Naive thymus-derived CD4-positive, alpha-beta T cell (primary cell): ENCODE measurements around the gene ZNF526. TPM values are rescaled to one million over a fixed set of nuclear protein-coding genes. Genes with fewer than 3 reads are reported as not detected.
"Not testable (repeated sequence)": the region's sequence is repeated elsewhere in the genome, so short reads cannot be mapped to it uniquely, and the experiment has no call there.

ENCODE experiments used
- ATAC-seq: fragments of 150-1000 bp; cut with Tn5 transposase; 2 replicates; pipeline ENCODE4 v1.10.0; 2021; ENCODE audit warnings: mild to moderate bottlenecking, moderate library complexity
- CTCF ChIA-PET: fragments of 350-600 bp; sonication (Branson Sonifier 250); formaldehyde crosslinking; loops from one replicate; lab custom pipeline; 2021; ENCODE audit warnings: antibody characterized with exemption; lab: Charles Lee
- POLR2A ChIA-PET: fragments of 350-600 bp; sonication (Branson Sonifier 250); formaldehyde crosslinking; loops from one replicate; lab custom pipeline; 2021; ENCODE audit warnings: antibody characterized with exemption, inconsistent platforms; lab: Charles Lee
- DNase-seq, 9 donors: peaks; one replicate each; pipeline versions ENCODE4 v3.0.0 to v3.0.0-alpha.2; 2020 to 2022; ENCODE audit warnings: mixed read lengths in 1 of 9
- H3K27ac ChIP-seq: one replicate; pipeline ENCODE4 v1.7.0; 2013; ENCODE audit warnings: mild to moderate bottlenecking, low read depth, low read length, moderate library complexity
- H3K27me3 ChIP-seq, 2 donors: one replicate each; pipeline ENCODE4 v1.7.0; 2013; ENCODE audit warnings: low read length in 2 of 2, mild to moderate bottlenecking in 2 of 2, moderate library complexity in 2 of 2; ENCODE audit not compliant: control insufficient read depth in 2 of 2, insufficient read depth in 2 of 2
- H3K36me3 ChIP-seq, 3 experiments: 1 replicate in 2 of 3; 2 replicates in 1 of 3; pipeline ENCODE4 v1.7.0; 2013; ENCODE audit warnings: low read length in 3 of 3, mild to moderate bottlenecking in 3 of 3, moderate library complexity in 1 of 3; ENCODE audit not compliant: insufficient read depth in 3 of 3, control insufficient read depth in 2 of 3
- H3K4me1 ChIP-seq, 2 donors: one replicate each; pipeline ENCODE4 v1.7.0; 2013; ENCODE audit warnings: low read length in 2 of 2, mild to moderate bottlenecking in 2 of 2, moderate library complexity in 1 of 2; ENCODE audit not compliant: control insufficient read depth in 2 of 2, insufficient read depth in 2 of 2
- H3K4me3 ChIP-seq: 2 replicates; pipeline ENCODE4 v1.7.0; 2013; ENCODE audit warnings: mild to moderate bottlenecking, low read length
- H3K9me3 ChIP-seq, 3 experiments: 1 replicate in 2 of 3; 2 replicates in 1 of 3; pipeline ENCODE4 v1.7.0; 2013; ENCODE audit warnings: low read length in 3 of 3; ENCODE audit not compliant: control insufficient read depth in 2 of 3
- H3K27ac Mint-ChIP-seq, 9 donors: one replicate each; pipeline ENCODE4 v1.8.0; 2020 to 2022; ENCODE audit warnings: mixed read lengths in 9 of 9, mild to moderate bottlenecking in 8 of 9, moderate library complexity in 5 of 9, inconsistent platforms in 2 of 9
- H3K27me3 Mint-ChIP-seq, 5 donors: one replicate each; pipeline ENCODE4 v1.8.0; 2021 to 2022; ENCODE audit warnings: mixed read lengths in 5 of 5, mild to moderate bottlenecking in 1 of 5
- H3K36me3 Mint-ChIP-seq, 5 donors: one replicate each; pipeline ENCODE4 v1.8.0; 2020 to 2022; ENCODE audit warnings: mixed read lengths in 5 of 5, mild to moderate bottlenecking in 3 of 5, inconsistent platforms in 1 of 5
- H3K4me1 Mint-ChIP-seq, 7 donors: one replicate each; pipeline ENCODE4 v1.8.0; 2020 to 2022; ENCODE audit warnings: mixed read lengths in 7 of 7, mild to moderate bottlenecking in 3 of 7, inconsistent platforms in 1 of 7
- H3K4me3 Mint-ChIP-seq, 10 donors: one replicate each; pipeline ENCODE4 v1.8.0; 2020 to 2022; ENCODE audit warnings: mild to moderate bottlenecking in 10 of 10, mixed read lengths in 10 of 10, moderate library complexity in 6 of 10, inconsistent platforms in 2 of 10
- H3K9me3 Mint-ChIP-seq, 11 donors: one replicate each; pipeline ENCODE4 v1.8.0; 2020 to 2022; ENCODE audit warnings: mixed read lengths in 11 of 11, mild to moderate bottlenecking in 4 of 11, inconsistent platforms in 1 of 11, moderate library complexity in 1 of 11
- intact Hi-C, 2 donors: fragments of 100-400 bp; cut with micrococcal nuclease; formaldehyde crosslinking; loops; one replicate each; pipeline ENCODE4 v1.15.1; 2023
- polyA plus RNA-seq, 2 donors: library from polyadenylated mRNA; unstranded; fragments of 300-500 nt; fragmentation: Illumina TruSeq; gene quantifications; one replicate each; pipeline ENCODE4 v1.2.3, GENCODE V29; 2021
- total RNA-seq, 6 experiments: library from RNA in 5 of 6; stranded (reverse) in 5 of 6; gene quantifications; 1 replicate in 5 of 6; 2 replicates in 1 of 6; pipeline ENCODE4 v1.2.3 and lab custom pipeline; 2021 to 2026

ZNF526 gene
- total and polyA plus RNA-seq, 7 experiments from 2014 or later, result 4.0 to 25.2 (median 11.8) TPM

- ATAC-seq, DNase-seq, H3K36me3 ChIP-seq, H3K27me3 ChIP-seq, H3K9me3 Mint-ChIP-seq, H3K4me3 ChIP-seq, H3K9me3 ChIP-seq, H3K27me3 Mint-ChIP-seq, H3K36me3 Mint-ChIP-seq: not testable (repeated sequence)
- Histone ChIP-seq H3K4me1 (peaks cover 23 to 29% of the 10 kb centered on the region in 2 donors), H3K27ac (peak overlapping the region; percentile 95)
- Mint-ChIP-seq H3K27ac (peak overlapping the region in 3 of 9 donors; percentile 14 to 75 (median 54)), H3K4me1 (peaks cover 8 to 30% (median 23%) of the 10 kb centered on the region in 7 donors), H3K4me3 (peak overlapping the region in 3 of 10 donors; percentile 7 to 45 (median 39))
- intact Hi-C loops, result loop anchor here in 1 of 2 donors (5.0 kb wide), 1 partner anchor 1005 kb away; the partner anchor contains the start of gene HNRNPUL1
- CTCF ChIA-PET, result interaction anchor here (0.6 to 0.7 kb wide), 3 partner anchors 24 to 183 kb away, joined by 3 to 5 read pairs (median 5); no protein-coding TSS in a partner anchor
- POLR2A ChIA-PET, result interaction anchor here (1.0 to 1.7 kb wide), 4 partner anchors 11 to 24 kb away, joined by 4 to 9 read pairs (median 6); partner anchors contain the start of gene GSK3A
Observed at GRCh38 chr19:42266928-42267603, 47.0 kb downstream of the ZNF526 start.

GRCh38 chr19:42267644-42268141 lies 47.6 kb downstream of the ZNF526 start:
- intact Hi-C loops, result loop anchor here (1.0 to 5.0 kb wide), 13 partner anchors 12 to 1823 kb away; partner anchors contain the start of genes ERF (in 2 of the 2), PAFAH1B3 (in 2 of the 2), PRR19 (in 2 of the 2) and DEDD2 (in 1 of the 2)
- Histone ChIP-seq H3K4me3 (peak overlapping the region; percentile 85), H3K27ac (peak overlapping the region; percentile 95), H3K4me1 (peaks cover 23 to 29% of the 10 kb centered on the region in 2 donors), H3K27me3 (no peaks in the 10 kb centered on the region), H3K36me3 (peaks cover 0 to 8% (median 0%) of the 10 kb centered on the region in 3 experiments), H3K9me3 (no peaks in the 10 kb centered on the region)
- H3K27me3 Mint-ChIP-seq, result no peaks in the 10 kb centered on the region
- H3K4me3 Mint-ChIP-seq, result no peak overlapping the region
- POLR2A ChIA-PET, result interaction anchor here (0.6 to 1.4 kb wide), 4 partner anchors 9 to 23 kb away, joined by 4 to 9 read pairs (median 6); no protein-coding TSS in a partner anchor
- peaks cover 8 to 30% (median 23%) of the 10 kb centered on the region in 7 donors for H3K4me1 Mint-ChIP-seq
- no peaks in the 10 kb centered on the region for H3K9me3 Mint-ChIP-seq
- no peak for DNase-seq
- H3K27ac Mint-ChIP-seq, result no peak overlapping the region
- peaks cover 0 to 8% (median 0%) of the 10 kb centered on the region in 5 donors for H3K36me3 Mint-ChIP-seq
- CTCF ChIA-PET, result interaction anchor here (0.6 kb wide), 1 partner anchor 156 kb away, joined by 3 read pairs; no protein-coding TSS in a partner anchor
- no peak for ATAC-seq

- ChIA-PET CTCF (no interaction called here), POLR2A (interaction anchor here (0.6 to 1.4 kb wide), 2 partner anchors 9 to 12 kb away, joined by 4 to 9 read pairs; no protein-coding TSS in a partner anchor)
- Histone ChIP-seq H3K9me3 (no peaks in the 10 kb centered on the region), H3K27ac (peak overlapping the region; percentile 95), H3K4me1 (peaks cover 23 to 29% of the 10 kb centered on the region in 2 donors), H3K36me3 (peaks cover 0 to 13% (median 0%) of the 10 kb centered on the region in 3 experiments), H3K4me3 (peak overlapping the region; percentile 85), H3K27me3 (no peaks in the 10 kb centered on the region)
- H3K36me3 Mint-ChIP-seq, result peaks cover 0 to 8% (median 3%) of the 10 kb centered on the region in 5 donors
- no peaks in the 10 kb centered on the region for H3K9me3 Mint-ChIP-seq
- intact Hi-C loops, result loop anchor here (1.0 to 5.0 kb wide), 13 partner anchors 12 to 1823 kb away; partner anchors contain the start of genes ERF (in 2 of the 2), PAFAH1B3 (in 2 of the 2), PRR19 (in 2 of the 2) and DEDD2 (in 1 of the 2)
- no peak overlapping the region for H3K4me3 Mint-ChIP-seq
- H3K27me3 Mint-ChIP-seq, result no peaks in the 10 kb centered on the region
- ATAC-seq (peak; percentile 75), DNase-seq (peak; percentile 93 to 100 (median 100))
- H3K27ac Mint-ChIP-seq, result no peak overlapping the region
- H3K4me1 Mint-ChIP-seq, result peaks cover 8 to 30% (median 25%) of the 10 kb centered on the region in 7 donors
Observed at GRCh38 chr19:42268142-42268703, 48.1 kb downstream of the ZNF526 start.

GRCh38 chr19:42268704-42269477 lies 48.8 kb downstream of the ZNF526 start, which contains the start of gene CIC:
Gene CIC (plus strand): TSS chr19:42269252. CDS start chr19:42271784, 2,532 bp downstream.
- Histone ChIP-seq H3K4me1 (peaks cover 23 to 29% of the 10 kb centered on the region in 2 donors), H3K36me3 (peaks cover 0 to 20% (median 0%) of the 10 kb centered on the region in 3 experiments), H3K4me3 (peak within 1 kb of the TSS; percentile 85), H3K27ac (peak within 1 kb of the TSS; percentile 96), H3K9me3 (no peaks in the 10 kb centered on the region), H3K27me3 (no peaks in the 10 kb centered on the region)
- Mint-ChIP-seq H3K36me3 (peaks cover 0 to 10% (median 3%) of the 10 kb centered on the region in 5 donors), H3K27me3 (no peaks in the 10 kb centered on the region), H3K4me3 (peak within 1 kb of the TSS in 1 of 10 donors; percentile 94), H3K27ac (peak within 1 kb of the TSS in 4 of 9 donors; percentile 98 to 99 (median 99)), H3K9me3 (no peaks in the 10 kb centered on the region), H3K4me1 (peaks cover 8 to 31% (median 25%) of the 10 kb centered on the region in 7 donors)
- intact Hi-C loops, result loop anchor here (1.0 to 5.0 kb wide), 13 partner anchors 11 to 1824 kb away; partner anchors contain the start of genes ERF (in 2 of the 2), PAFAH1B3 (in 2 of the 2), PRR19 (in 2 of the 2) and DEDD2 (in 1 of the 2)
- CTCF ChIA-PET, result interaction anchor here (0.6 to 2.2 kb wide), 2 partner anchors 11 to 514 kb away, joined by 3 to 17 read pairs; partner anchors contain the start of gene CEACAM6
- DNase-seq (peak; percentile 95 to 100 (median 99)), ATAC-seq (peak; percentile 82)
- POLR2A ChIA-PET, result interaction anchor here (0.6 to 3.2 kb wide), 6 partner anchors 12 to 159 kb away, joined by 3 to 47 read pairs (median 10); partner anchors contain the start of gene GSK3A

- H3K4me3 Mint-ChIP-seq, result peak overlapping the region in 1 of 10 donors; percentile 94
- CTCF ChIA-PET, result interaction anchor here (1.1 to 2.2 kb wide), 5 partner anchors 10 to 160 kb away, joined by 3 to 17 read pairs (median 4); no protein-coding TSS in a partner anchor
Observed at GRCh38 chr19:42269478-42270345, 49.6 kb downstream of the ZNF526 start.

More at GRCh38 chr19:42269478-42270345, 49.6 kb downstream of the ZNF526 start:
- peak overlapping the region; percentile 96 for H3K27ac ChIP-seq
- POLR2A ChIA-PET, result interaction anchor here (0.6 to 3.2 kb wide), 11 partner anchors 11 to 159 kb away, joined by 3 to 47 read pairs (median 4); partner anchors contain the start of genes ERF, GSK3A and ZNF526
- no peaks in the 10 kb centered on the region for H3K27me3 Mint-ChIP-seq
- no peak for ATAC-seq
- peaks cover 0 to 12% (median 3%) of the 10 kb centered on the region in 5 donors for H3K36me3 Mint-ChIP-seq
- intact Hi-C loops, result loop anchor here in 1 of 2 donors (2.0 to 5.0 kb wide), 2 partner anchors 1007 to 1825 kb away; partner anchors contain the start of genes HNRNPUL1 and SERTAD3
- H3K36me3 ChIP-seq, result peaks cover 0 to 28% (median 0%) of the 10 kb centered on the region in 3 experiments
- H3K4me3 ChIP-seq, result peak overlapping the region; percentile 84
- peak overlapping the region in 4 of 9 donors; percentile 98 to 99 (median 99) for H3K27ac Mint-ChIP-seq
- H3K9me3 Mint-ChIP-seq, result no peaks in the 10 kb centered on the region
- peaks cover 23 to 29% of the 10 kb centered on the region in 2 donors for H3K4me1 ChIP-seq
- H3K27me3 ChIP-seq, result no peaks in the 10 kb centered on the region
- peak in 1 of 9 donors; percentile 13 for DNase-seq
- H3K4me1 Mint-ChIP-seq, result peaks cover 11 to 35% (median 28%) of the 10 kb centered on the region in 7 donors
- H3K9me3 ChIP-seq, result no peaks in the 10 kb centered on the region
